Endothelial cell of umbilical vein (primary cell): ENCODE results near the gene IRF6. TPM values are rescaled to one million over a fixed set of nuclear protein-coding genes. Genes with fewer than 3 reads are reported as not detected.

ENCODE experiments used
- BruUV-seq: library from RNA; stranded (reverse); fragments of 400-500 nt; replicated peaks from 2 replicates; lab custom pipeline; 2021; lab: Mats Ljungman, UMichigan
- CTCF ChIA-PET: fragments of 300-600, 350-600 bp; sonication (Branson Sonifier 250); formaldehyde crosslinking; loops from one replicate; lab custom pipeline; 2021; ENCODE audit warnings: antibody characterized with exemption, inconsistent platforms; lab: Charles Lee
- POLR2A ChIA-PET: fragments of 300-600, 350-600 bp; sonication (Branson Sonifier 250); formaldehyde crosslinking; loops from one replicate; lab custom pipeline; 2021; ENCODE audit warnings: antibody characterized with exemption, inconsistent platforms; lab: Charles Lee
- DNase-seq: peaks from one replicate; pipeline ENCODE4 v3.0.0-alpha.2; 2011; ENCODE audit warnings: low read depth, low spot score
- FAIRE-seq: peaks from 2 replicates; lab custom pipeline; 2011; peaks lifted over from hg19 to GRCh38; lab: Jason Lieb, UNC
- H2AFZ ChIP-seq: 2 replicates; pipeline ENCODE4 v1.6.0; 2012; ENCODE audit warnings: low read depth, low read length, control low read depth, inconsistent platforms
- H3K27ac ChIP-seq: 2 replicates; pipeline ENCODE4 v1.5.1; 2011; ENCODE audit warnings: low read depth, mild to moderate bottlenecking, control low read depth, low read length, moderate library complexity; ENCODE audit not compliant: insufficient read depth
- H3K27me3 ChIP-seq, 2 experiments: 2 replicates each; pipeline versions ENCODE4 v1.6.0 to v1.6.1; 2011; ENCODE audit warnings: low read length in 2 of 2, mixed read lengths in 1 of 2; ENCODE audit not compliant: control insufficient read depth in 2 of 2, insufficient read depth in 2 of 2
- H3K36me3 ChIP-seq, 2 experiments: 2 replicates in 1 of 2; 3 replicates in 1 of 2; pipeline ENCODE4 v1.5.1; 2011; ENCODE audit warnings: low read length in 2 of 2, mild to moderate bottlenecking in 1 of 2, moderate library complexity in 1 of 2; ENCODE audit not compliant: control insufficient read depth in 2 of 2, insufficient read depth in 2 of 2; ENCODE audit errors: extremely low read depth in 1 of 2
- H3K4me1 ChIP-seq: 3 replicates; pipeline ENCODE4 v1.5.1; 2011; ENCODE audit warnings: mild to moderate bottlenecking, low read length; ENCODE audit not compliant: control insufficient read depth, insufficient read depth; ENCODE audit errors: extremely low read depth
- H3K4me2 ChIP-seq: 2 replicates; pipeline ENCODE4 v1.6.1; 2011; ENCODE audit warnings: low read length, control low read depth, mixed read lengths; ENCODE audit not compliant: insufficient read depth
- H3K4me3 ChIP-seq, 3 experiments: fragments of 200-600 bp in 1 of 3; sonication (generic), shearing (Covaris generic) in 1 of 3; replicated peaks in 1 of 3; 2 replicates each; pipeline ENCODE4 v1.5.1; 2011 to 2016; ENCODE audit warnings: control low read depth in 3 of 3, low read length in 3 of 3, mild to moderate bottlenecking in 2 of 3, inconsistent platforms in 1 of 3, low read depth in 1 of 3, moderate library complexity in 1 of 3; ENCODE audit not compliant: insufficient read depth in 1 of 3
- H3K79me2 ChIP-seq: 2 replicates; pipeline ENCODE4 v1.6.0; 2012; ENCODE audit warnings: low read length, inconsistent platforms; ENCODE audit not compliant: control insufficient read depth, insufficient read depth
- H3K9ac ChIP-seq: replicated peaks from 2 replicates; pipeline ENCODE3; 2011; ENCODE audit warnings: low read length, control low read depth; ENCODE audit not compliant: insufficient read depth; ENCODE audit errors: extremely low read depth
- H3K9me1 ChIP-seq: replicated peaks from 3 replicates; pipeline ENCODE4 v1.6.0; 2011; ENCODE audit warnings: mild to moderate bottlenecking, low read length; ENCODE audit not compliant: control insufficient read depth, insufficient read depth; ENCODE audit errors: extremely low read depth
- H3K9me3 ChIP-seq: replicated peaks from 2 replicates; pipeline ENCODE4 v1.5.1; 2012; ENCODE audit warnings: low read length, inconsistent platforms; ENCODE audit not compliant: control insufficient read depth, insufficient read depth
- H4K20me1 ChIP-seq: replicated peaks from 2 replicates; pipeline ENCODE3; 2011; ENCODE audit warnings: mild to moderate bottlenecking, low read length; ENCODE audit not compliant: control insufficient read depth, insufficient read depth; ENCODE audit errors: extremely low read depth
- EZH2 ChIP-seq: IDR thresholded peaks from 2 replicates; pipeline ENCODE4 v1.6.1; 2012; ENCODE audit warnings: borderline replicate concordance, low read depth, mild to moderate bottlenecking, moderate library complexity, low read length, inconsistent platforms; ENCODE audit not compliant: severe bottlenecking
- FOS ChIP-seq: IDR thresholded peaks from 2 replicates; pipeline ENCODE4 v1.6.1; 2011; ENCODE audit warnings: mild to moderate bottlenecking, low read length, moderate library complexity, borderline replicate concordance; ENCODE audit not compliant: insufficient read depth
- GATA2 ChIP-seq: IDR thresholded peaks from 2 replicates; pipeline ENCODE4 v1.7.0; 2011; ENCODE audit warnings: low read depth, mild to moderate bottlenecking, moderate library complexity, mixed read lengths, low read length; ENCODE audit not compliant: insufficient read length, insufficient read depth
- JUN ChIP-seq: IDR thresholded peaks from 2 replicates; pipeline ENCODE4 v1.6.1; 2011; ENCODE audit warnings: borderline replicate concordance, low read depth; ENCODE audit not compliant: insufficient read length, insufficient read depth
- MYC ChIP-seq: IDR thresholded peaks from one replicate; pipeline ENCODE4 v1.6.1; 2011; ENCODE audit warnings: mild to moderate bottlenecking, low read depth, low read length
- POLR2A ChIP-seq: IDR thresholded peaks from 2 replicates; pipeline ENCODE4 v1.6.1; 2012; ENCODE audit warnings: low read depth, mild to moderate bottlenecking, control low read depth, low read length
- POLR2AphosphoS5 ChIP-seq: IDR thresholded peaks from 2 replicates; pipeline ENCODE4 v1.6.1; 2012; ENCODE audit warnings: low read depth, mild to moderate bottlenecking, control low read depth, low read length, moderate library complexity; ENCODE audit not compliant: insufficient read depth
- dilution Hi-C: fragments of 300-500 bp; cut with MboI; formaldehyde crosslinking; loops from one replicate; pipeline ENCODE4 v1.15.0; 2019; ENCODE audit warnings: low sequenced_read_pairs; ENCODE audit not compliant: extremely low pct_ligation_motif_present
- intact Hi-C: fragments of 100-400 bp; cut with micrococcal nuclease; formaldehyde crosslinking; loops from one replicate; pipeline ENCODE4 v1.10.0; 2022
- polyA plus RNA-seq, 4 experiments: library from polyadenylated mRNA; depleted of rRNA in 3 of 4; stranded (reverse) in 3 of 4; unstranded in 1 of 4; fragments of >200 nt; gene quantifications; 2 replicates each; pipeline versions ENCODE4 v1.2.1 to v1.2.3, GENCODE V29; 2011 to 2012; ENCODE audit warnings: missing spikeins in 1 of 4
- total RNA-seq: library from RNA; stranded (reverse); gene quantifications from 2 replicates; pipeline ENCODE4 v1.2.3, GENCODE V29; 2021
- TF ChIP-seq, protein P1 (sequence below): IDR thresholded peaks from 2 replicates; pipeline ENCODE4 v1.6.1; 2011; ENCODE audit not compliant: insufficient read depth, insufficient read length
- TF ChIP-seq, protein P2 (sequence below), 2 donors: IDR thresholded peaks; 1 replicate in 1 of 2; 2 replicates in 1 of 2; pipeline ENCODE4 v1.5.1; 2011; ENCODE audit warnings: low read length in 2 of 2, mild to moderate bottlenecking in 2 of 2, moderate library complexity in 2 of 2, control low read depth in 1 of 2, inconsistent platforms in 1 of 2, low read depth in 1 of 2; ENCODE audit not compliant: insufficient read depth in 1 of 2; ENCODE audit errors: extremely low read depth in 1 of 2

Gene IRF6
- total and polyA plus RNA-seq, 2 donors (not counting 3 experiments of a cell fraction or from before 2014, with no cell fraction given) = 42.0 to 55.8 TPM

DNA sequence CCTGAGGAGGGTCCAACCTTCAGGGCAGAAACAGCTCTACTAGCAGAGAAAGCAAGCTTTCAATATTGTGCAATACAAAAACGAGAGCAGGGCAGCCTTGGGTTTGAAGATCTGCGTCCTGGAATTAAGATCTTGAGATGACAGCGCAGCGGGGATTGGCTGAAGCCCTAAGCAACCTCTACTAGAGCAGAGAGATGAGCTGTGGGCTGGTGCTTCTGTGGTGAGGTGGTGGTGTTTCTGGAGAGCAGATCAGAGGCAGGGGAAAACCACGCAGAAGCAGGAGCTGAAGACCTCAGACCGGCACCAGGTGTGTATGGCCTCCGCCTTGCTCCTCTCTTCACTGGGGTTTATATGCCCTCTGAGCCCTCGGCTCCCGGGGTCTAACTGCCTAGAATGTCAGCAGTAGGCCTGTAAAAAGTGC lies 37.6 kb downstream of the IRF6 start:
- H4K20me1 ChIP-seq = no peaks in the 10 kb centered on the region
- no peaks in the 10 kb centered on the region for H3K36me3 ChIP-seq
- BruUV-seq = no TSS peak
- H3K9me1 ChIP-seq = no peaks in the 10 kb centered on the region
- no peak overlapping the region for H2AFZ ChIP-seq
- FAIRE-seq (no peak), DNase-seq (no peak)
- H3K79me2 ChIP-seq = no peaks in the 10 kb centered on the region
- TF ChIP-seq FOS (no peak), EZH2 (no peak), JUN (no peak), MYC (no peak), POLR2AphosphoS5 (no peak), POLR2A (no peak), GATA2 (no peak)
- TF ChIP-seq, protein P1, sequence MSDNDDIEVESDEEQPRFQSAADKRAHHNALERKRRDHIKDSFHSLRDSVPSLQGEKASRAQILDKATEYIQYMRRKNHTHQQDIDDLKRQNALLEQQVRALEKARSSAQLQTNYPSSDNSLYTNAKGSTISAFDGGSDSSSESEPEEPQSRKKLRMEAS = no peak
- TF ChIP-seq, protein P2, sequence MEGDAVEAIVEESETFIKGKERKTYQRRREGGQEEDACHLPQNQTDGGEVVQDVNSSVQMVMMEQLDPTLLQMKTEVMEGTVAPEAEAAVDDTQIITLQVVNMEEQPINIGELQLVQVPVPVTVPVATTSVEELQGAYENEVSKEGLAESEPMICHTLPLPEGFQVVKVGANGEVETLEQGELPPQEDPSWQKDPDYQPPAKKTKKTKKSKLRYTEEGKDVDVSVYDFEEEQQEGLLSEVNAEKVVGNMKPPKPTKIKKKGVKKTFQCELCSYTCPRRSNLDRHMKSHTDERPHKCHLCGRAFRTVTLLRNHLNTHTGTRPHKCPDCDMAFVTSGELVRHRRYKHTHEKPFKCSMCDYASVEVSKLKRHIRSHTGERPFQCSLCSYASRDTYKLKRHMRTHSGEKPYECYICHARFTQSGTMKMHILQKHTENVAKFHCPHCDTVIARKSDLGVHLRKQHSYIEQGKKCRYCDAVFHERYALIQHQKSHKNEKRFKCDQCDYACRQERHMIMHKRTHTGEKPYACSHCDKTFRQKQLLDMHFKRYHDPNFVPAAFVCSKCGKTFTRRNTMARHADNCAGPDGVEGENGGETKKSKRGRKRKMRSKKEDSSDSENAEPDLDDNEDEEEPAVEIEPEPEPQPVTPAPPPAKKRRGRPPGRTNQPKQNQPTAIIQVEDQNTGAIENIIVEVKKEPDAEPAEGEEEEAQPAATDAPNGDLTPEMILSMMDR (IDR thresholded peaks at IDR 0.05; ENCODE audit: extremely low read depth in 1 of 2, insufficient read depth in 1 of 2, low read depth in 1 of 2, low read length in 2 of 2) = no peak
- CTCF ChIA-PET = interaction anchor here (1.8 to 4.5 kb wide), 3 partner anchors 20 to 199 kb away, joined by 5 to 33 read pairs (median 24); no protein-coding TSS in a partner anchor
- intact Hi-C loops (loop anchor here (2.0 kb wide), 1 partner anchor 32 kb away; no protein-coding TSS in a partner anchor), dilution Hi-C loops (no loop called here)
- H3K4me2 ChIP-seq = no peak overlapping the region
- POLR2A ChIA-PET = no interaction called here
- H3K4me1 ChIP-seq = peaks cover 18% of the 10 kb centered on the region
- H3K27ac ChIP-seq = no peak overlapping the region
- no peaks in the 10 kb centered on the region for H3K27me3 ChIP-seq
- no peak overlapping the region for H3K4me3 ChIP-seq
- H3K9ac ChIP-seq = no peak overlapping the region
- H3K9me3 ChIP-seq = no peaks in the 10 kb centered on the region
